HG03039 (cell line): ENCODE results near the gene PACSIN1.

Source experiments
- ATAC-seq: cut with Tn5 transposase; IDR thresholded peaks from one replicate; pipeline ENCODE4 v1.9.1; 2021; ENCODE audit warnings: mild to moderate bottlenecking, moderate library complexity; ENCODE audit not compliant: unreplicated experiment

Gene PACSIN1

GRCh38 chr6:34560366-34561226 is 94.7 kb downstream of the PACSIN1 start:
- ATAC-seq: no peak

DNA sequence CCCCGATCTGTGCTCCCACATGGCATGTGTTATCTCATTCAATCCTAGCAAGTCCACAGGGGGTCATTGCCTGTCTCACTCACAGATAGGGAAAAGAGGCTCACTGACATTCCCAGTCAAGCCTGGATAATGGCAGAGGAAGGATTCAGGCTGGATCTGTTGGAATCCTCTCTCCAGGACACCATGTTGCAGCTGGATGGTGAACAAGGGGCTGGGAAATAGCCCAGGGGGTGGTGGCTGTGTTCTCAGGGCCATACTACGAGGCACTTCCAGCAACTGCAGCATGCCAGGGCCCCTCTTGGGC is 95.3 kb downstream of the PACSIN1 start:
- ATAC-seq: no peak

DNA sequence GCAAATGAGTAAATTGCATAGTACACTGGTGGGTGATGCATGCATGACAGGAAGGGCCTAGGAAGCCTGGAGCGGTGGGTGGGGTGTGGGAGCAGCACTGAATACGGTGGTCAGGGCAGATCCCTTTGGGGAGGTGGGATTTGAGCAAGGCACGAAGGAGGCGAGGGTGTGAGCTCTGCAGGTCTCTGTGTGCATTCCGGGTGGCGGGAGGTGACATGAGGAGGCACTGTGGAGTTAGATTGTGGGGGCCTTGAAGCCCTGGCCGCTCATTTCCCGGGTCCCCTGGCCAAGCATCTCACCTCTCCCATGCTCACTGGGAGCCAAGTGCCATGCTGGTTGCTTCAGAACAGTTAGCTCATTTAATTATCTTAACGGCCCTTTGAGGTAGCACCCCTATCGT is 96.5 kb downstream of the PACSIN1 start:
- ATAC-seq: no peak

DNA sequence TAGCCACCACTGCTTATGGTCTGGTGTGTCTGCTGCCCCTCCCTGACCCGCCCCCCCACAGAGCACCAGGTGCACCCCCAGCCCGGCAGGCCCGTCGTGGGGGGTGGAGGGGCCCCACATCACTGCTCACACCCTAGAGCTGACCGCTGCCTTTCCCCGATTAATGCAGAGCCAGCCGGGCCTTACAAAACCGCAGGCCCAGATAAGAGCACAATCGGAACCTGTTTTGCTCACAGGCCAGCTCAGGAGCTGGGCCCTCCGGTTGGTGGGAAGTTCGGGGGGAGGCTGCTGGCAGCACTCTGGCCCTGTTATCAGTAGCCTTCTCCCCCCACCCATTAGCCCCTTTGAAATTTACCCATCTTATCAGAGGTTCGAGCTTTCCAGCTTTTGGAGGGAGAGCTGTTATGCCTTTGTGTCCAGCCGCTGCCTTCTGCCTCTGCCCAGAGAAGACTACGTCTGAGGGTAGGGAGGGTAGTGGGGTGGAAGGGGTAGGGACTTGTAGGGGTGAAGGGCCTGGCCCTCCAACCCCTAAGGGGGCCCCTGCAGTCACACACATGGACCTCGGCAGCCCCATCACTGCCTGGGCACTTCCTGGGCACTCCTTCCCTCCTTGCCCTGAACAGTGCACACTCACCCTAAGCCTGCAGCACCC is 97.1 kb downstream of the PACSIN1 start:
- ATAC-seq: no peak

DNA sequence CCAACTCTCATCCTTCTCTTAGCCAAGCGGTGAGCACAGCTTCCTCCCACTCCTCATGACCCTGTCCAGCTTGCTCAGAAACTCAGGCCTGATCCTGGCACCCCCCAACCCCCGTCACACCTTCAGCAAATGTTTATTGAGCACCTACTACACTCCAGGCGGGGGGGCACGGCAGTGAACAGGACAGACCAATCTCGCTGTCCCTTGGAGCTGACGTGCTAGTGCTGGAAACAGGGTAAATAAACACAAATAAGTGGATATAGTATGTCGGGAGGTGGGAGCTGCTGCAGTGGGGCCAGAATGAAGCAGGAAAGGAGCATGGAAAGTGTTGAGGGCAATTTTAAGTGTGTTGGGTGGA is 97.6 kb downstream of the PACSIN1 start:
- no peak for ATAC-seq

GRCh38 chr6:34564181-34564580 is 98.3 kb downstream of the PACSIN1 start:
- no peak for ATAC-seq

GRCh38 chr6:34565722-34566137 is 99.9 kb downstream of the PACSIN1 start:
- ATAC-seq: no peak

DNA sequence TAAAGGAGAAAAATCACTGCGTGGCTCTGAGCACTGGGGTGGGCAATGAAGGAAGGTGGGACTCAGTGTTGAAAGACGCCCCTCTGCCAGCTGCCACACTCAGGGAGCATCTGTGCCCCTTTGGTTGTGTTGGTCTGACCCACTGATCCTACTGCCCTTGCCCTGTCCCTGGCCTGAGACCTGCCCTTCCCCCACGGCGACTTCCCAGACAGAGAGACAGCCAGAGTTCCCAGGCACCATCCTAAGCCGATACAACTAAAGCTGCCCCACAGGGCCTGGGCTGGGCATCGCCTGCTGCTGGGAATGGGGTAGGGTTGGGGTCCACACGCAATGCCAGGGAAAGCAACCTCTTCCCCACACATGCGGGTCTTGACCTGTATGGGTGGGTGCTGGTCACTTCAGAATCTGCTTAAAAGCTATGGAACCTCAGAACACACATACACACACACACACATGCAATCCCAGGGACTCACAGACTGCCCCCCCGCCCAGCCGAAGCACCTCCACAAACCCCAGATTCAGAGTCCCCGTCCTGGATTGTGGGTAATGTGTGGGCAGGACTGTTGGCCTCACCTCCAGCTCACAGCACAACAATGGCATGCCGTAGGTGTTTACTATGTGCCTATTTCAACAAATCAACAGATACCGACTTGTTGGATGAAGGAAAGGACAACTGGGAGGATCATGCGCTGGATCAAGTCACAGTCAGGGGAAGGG is 101.1 kb downstream of the PACSIN1 start:
- ATAC-seq: no peak

DNA sequence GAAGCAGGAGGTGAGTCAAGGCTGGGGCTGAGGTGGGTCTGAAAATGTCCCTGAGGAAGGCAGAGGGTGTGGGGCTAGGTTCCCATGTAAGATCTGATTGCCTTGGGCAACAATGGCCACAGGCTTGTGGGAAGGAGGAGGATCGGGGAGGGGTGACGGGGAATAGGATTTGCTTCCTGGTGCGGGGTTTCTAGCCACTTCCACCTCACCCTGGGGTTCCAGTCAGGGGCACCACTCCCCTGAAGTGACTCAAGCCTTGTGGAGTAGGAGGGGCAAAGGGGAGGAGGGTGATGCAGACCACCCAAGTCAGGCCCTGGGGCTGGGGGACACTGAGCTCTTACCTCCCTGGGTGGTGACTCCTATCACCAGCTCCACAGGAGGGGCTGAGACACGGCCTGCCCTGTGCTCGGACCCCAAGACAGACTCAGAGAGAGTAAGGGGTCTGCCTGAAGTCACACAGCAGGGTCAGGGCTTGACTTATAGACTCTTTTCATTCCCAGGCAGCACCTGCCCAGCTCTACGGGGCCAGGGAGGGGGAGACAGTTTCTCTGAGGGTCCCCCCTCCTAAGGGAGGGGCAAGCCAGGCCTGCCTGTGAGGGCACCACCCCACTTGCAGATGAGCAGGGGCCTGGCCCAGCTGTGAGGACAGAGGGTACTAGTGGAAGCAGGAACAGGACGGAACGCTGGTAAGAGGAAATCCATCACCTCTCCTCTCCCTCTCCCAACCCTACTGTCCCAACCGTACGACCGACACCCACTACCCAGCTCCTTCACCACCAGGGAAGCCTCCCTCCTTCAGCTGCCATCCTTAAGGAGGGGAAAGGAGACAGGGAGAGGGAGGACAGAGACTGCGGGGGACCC is 102.7 kb downstream of the PACSIN1 start:
- no peak for ATAC-seq

DNA sequence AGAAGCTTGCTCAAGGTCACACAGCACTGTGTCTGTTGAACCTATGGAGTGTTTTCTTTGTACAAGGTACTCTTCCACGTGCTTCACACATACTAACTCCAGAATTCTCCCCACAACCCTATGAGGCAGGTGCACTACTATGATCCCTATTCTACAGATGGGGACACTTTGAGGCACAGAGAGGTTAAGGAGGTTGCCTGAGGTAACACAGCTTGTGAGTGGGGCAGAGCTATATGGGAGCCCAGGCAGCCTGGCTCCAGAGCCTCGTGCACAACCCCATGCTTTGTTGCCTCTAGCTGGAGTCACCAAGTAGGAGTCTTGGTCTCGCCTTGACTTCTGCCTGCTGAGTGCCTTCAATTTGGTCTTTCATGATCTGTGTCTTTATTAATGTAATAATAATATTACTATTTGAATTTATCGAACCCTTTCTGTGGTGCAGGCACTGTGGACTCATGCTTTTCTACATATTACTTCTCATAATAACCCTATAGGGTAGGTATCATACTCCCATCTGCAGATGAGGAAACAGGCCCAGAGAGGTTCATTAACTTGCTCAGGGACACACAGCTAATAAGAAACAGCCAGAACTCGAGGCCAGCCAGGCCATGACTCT is 103.6 kb downstream of the PACSIN1 start:
- no peak for ATAC-seq

- no peak for ATAC-seq
Measured at GRCh38 chr6:34570066-34570833, 104.4 kb downstream of the PACSIN1 start.

DNA sequence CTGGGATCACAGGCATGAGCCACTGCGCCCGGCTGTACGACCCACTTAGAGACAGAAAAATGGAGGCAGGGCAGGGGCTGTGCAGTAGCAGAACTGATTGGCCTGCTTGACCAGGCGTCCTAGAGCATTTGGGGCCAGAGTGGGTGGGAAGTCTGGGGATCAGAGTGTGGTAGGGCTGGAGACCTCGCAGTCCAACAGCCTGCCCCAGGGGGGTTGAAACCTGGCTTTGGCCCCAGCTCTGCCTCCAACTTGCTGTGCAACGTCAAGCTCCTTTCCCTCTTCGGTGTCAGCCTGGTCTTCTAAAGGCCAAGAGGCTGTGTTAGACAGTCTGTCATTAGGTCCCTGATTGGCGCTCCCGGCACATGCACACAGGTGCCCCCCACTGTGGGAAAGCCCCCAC is 105.5 kb downstream of the PACSIN1 start:
- ATAC-seq: no peak

DNA sequence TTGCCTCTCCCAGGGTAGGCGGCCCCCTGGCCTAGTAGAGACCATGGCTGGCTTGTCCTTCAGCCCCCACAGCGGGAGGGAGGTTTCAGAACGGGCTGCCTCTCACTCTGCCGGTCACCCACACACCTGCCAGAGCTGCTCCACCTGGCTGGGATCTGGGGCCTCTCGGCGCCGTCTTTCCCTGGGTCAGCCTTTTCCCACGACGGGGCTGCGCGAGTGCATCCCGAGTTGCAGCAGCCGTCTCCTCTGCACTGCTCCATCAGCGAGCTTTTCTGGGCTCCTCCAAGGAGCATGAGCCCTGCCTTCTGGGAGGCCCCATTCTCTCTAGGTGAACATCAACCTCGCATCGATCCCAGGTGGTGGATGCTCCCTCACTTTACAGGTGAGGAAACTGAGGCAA is 106.1 kb downstream of the PACSIN1 start:
- ATAC-seq: no peak

DNA sequence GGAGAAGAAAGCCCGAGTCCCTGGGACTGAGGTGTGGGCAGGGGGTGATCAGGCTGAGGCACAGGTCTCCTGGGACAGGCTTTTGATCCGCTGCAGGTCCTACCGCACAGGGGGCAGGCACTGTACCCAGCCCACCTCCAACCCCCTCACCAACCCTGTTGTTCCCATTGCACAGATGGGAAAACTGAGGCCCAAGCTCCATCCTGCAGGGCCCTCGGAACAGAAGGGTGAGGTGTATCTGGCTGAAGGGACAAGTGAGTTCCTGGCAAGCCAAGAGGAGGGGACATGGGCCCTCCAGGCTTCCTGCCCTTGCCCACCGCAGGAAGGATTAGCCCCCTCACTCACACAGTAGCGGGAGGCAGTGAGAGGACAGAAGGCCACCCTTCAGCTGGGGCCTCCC is 106.7 kb downstream of the PACSIN1 start:
- no peak for ATAC-seq

DNA sequence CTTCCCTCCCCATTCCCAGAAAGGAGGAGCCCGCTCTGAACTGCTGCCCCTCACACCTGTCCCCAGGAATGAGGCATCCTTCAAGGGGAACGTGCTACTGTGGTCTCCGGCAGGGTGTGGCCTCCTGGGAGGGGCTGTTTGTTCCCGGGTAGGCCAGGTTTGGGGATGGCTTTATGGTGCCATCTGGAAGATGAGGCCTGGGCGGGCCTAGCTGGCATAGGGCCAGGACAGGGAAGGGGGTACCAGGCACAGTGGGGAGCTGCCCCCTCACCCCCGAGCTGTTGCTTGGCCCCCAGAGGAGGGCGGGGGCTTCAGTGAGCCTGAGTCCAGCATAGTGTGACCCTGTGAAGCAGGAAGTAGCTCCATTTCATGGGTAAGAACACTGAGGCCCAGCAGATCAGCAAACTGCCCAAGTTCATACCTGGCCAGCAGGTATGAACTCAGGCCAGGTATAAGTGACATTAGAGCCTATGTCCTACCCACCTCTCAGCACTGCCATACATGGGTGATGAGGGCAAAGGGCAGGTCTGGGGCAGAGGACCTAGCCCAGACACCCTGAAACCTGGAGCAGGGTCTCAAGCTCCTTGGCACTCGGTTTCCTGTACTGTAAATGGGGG is 107.8 kb downstream of the PACSIN1 start:
- ATAC-seq: no peak

GRCh38 chr6:34574647-34575293 is 108.9 kb downstream of the PACSIN1 start:
- no peak for ATAC-seq

DNA sequence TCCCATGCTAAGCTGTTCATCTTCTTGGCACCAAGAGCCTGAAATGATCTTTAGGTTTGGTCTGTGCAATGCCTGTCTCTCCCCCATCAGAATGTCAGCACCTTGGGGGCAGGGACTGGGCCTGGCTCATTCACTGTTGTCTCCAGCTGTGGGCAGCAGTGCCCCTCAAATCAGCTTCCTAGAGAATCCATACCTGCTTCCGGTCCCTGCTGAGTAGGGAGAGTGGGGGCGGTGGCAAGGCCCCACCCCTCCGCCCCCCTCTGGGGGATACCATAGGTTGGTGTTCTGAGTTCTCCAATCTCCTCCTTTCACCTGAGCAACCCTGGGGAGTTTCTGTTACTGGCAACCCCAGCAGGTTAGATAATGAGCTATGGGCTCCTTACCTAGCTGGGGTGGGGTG is 109.5 kb downstream of the PACSIN1 start:
- ATAC-seq: no peak

- no peak for ATAC-seq
Measured at GRCh38 chr6:34576286-34576955, 110.5 kb downstream of the PACSIN1 start.
